Glutamatergic neuron (in vitro differentiated cells): ENCODE results near the gene TMEM271. TPM values are rescaled to one million over a fixed set of nuclear protein-coding genes. Genes with fewer than 3 reads are reported as not detected.
A peak's percentile ranks its signal among the peaks of the same experiment; 100 is the strongest.

ENCODE experiments used
- DNase-seq: peaks from one replicate; pipeline ENCODE4 v3.0.0; 2022
- H3K27ac Mint-ChIP-seq: one replicate; pipeline ENCODE4 v1.8.0; 2020; ENCODE audit warnings: mild to moderate bottlenecking, mixed read lengths, inconsistent platforms; ENCODE audit not compliant: unreplicated experiment
- H3K27me3 Mint-ChIP-seq: one replicate; pipeline ENCODE4 v1.8.0; 2020; ENCODE audit warnings: mild to moderate bottlenecking, moderate library complexity, mixed read lengths, inconsistent platforms; ENCODE audit not compliant: unreplicated experiment
- H3K36me3 Mint-ChIP-seq: one replicate; pipeline ENCODE4 v1.8.0; 2020; ENCODE audit warnings: mild to moderate bottlenecking, mixed read lengths, inconsistent platforms; ENCODE audit not compliant: unreplicated experiment
- H3K4me1 Mint-ChIP-seq: one replicate; pipeline ENCODE4 v1.8.0; 2020; ENCODE audit warnings: mild to moderate bottlenecking, low read depth, mixed read lengths, inconsistent platforms; ENCODE audit not compliant: unreplicated experiment
- H3K4me3 Mint-ChIP-seq: one replicate; pipeline ENCODE4 v1.8.0; 2020; ENCODE audit warnings: mild to moderate bottlenecking, mixed read lengths, inconsistent platforms; ENCODE audit not compliant: unreplicated experiment
- H3K9me3 Mint-ChIP-seq: one replicate; pipeline ENCODE4 v1.8.0; 2020; ENCODE audit warnings: mild to moderate bottlenecking, moderate library complexity, mixed read lengths, inconsistent platforms; ENCODE audit not compliant: unreplicated experiment
- CTCF ChIP-seq: fragments of 200-600 bp; sonication (generic); IDR thresholded peaks from one replicate; pipeline ENCODE4 v1.5.0; 2021; ENCODE audit not compliant: partially characterized antibody, unreplicated experiment
- total RNA-seq: library from RNA; stranded (reverse); fragmentation: NEBNext Ultra II Directional; extraction: Animal tissue kit (Norgen Biotek cat#: 25700); gene quantifications from one replicate; pipeline ENCODE4 v1.2.1, GENCODE V29; 2021; ENCODE audit not compliant: unreplicated experiment

Gene TMEM271
- total RNA-seq, 1 donor from 2014 or later: 22.7 TPM

- Mint-ChIP-seq H3K36me3 (peaks cover 30% of the 10 kb centered on the region), H3K27me3 (peaks cover 8% of the 10 kb centered on the region), H3K9me3 (peaks cover 16% of the 10 kb centered on the region), H3K4me1 (peaks cover 27% of the 10 kb centered on the region), H3K4me3 (no peak overlapping the region), H3K27ac (no peak overlapping the region)
- DNase-seq: no peak
- TF ChIP-seq CTCF: no peak
Observed at GRCh38 chr4:613126-613525, 37.0 kb upstream of the TMEM271 start.

DNA sequence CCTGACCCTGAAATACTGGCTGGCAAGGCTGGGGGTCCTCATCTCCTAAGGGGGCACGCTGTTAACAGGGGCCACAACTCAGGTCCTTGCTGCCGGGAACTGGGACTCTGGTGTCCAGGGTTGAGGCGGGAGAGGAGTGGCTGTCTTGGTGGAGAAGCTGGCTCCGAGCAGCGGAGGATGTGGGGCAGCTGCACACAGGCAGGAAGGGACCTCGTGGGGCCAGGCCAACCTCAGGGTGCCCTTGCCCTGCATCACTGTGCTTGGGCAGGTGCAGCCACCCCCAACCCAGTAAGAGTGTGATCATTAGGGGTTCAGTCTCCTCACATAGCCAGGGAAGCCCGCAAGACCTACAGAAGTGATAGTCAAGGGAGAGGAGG is 36.6 kb upstream of the TMEM271 start:
- no peak for TF ChIP-seq CTCF
- H3K9me3 Mint-ChIP-seq: peaks cover 16% of the 10 kb centered on the region
- peaks cover 27% of the 10 kb centered on the region for H3K4me1 Mint-ChIP-seq
- H3K27ac Mint-ChIP-seq: no peak overlapping the region
- H3K36me3 Mint-ChIP-seq: peaks cover 30% of the 10 kb centered on the region
- no peak for DNase-seq
- H3K27me3 Mint-ChIP-seq: peaks cover 8% of the 10 kb centered on the region
- no peak overlapping the region for H3K4me3 Mint-ChIP-seq

DNA sequence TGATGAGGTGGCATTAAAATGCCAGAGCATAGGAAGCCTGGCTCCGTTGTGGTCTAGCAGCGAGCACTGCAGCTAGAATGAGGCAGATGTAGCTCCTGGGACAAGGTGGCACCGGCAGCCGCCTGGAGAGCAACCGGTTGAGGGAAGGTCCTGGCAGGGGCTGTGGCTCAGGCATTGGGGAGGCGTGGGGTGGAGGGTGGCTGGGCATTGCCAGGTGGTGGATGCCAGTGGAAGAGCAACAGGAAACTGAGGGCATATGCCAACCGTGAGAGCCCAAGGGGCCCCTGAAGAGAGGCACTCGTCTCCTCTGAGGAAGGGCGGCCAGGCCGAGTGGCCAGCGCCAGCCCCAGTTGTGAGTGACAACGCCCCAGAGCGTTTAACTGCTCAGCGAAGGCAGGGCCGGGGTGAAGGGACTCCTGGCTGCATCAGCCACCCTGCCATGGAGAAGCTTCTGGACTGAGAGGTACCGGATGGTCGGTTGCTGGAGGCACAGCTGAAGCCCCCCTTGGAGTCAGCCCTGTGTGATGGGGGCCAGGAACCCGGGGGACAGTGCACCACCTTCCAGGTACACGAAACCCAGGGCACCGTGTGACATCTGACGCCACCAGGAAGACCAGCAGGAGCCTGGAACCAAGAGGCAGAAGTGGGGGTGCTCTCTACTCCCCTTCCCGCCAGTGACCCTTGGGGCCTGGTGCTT is 36.1 kb upstream of the TMEM271 start:
- Mint-ChIP-seq H3K4me1 (peaks cover 27% of the 10 kb centered on the region), H3K4me3 (no peak overlapping the region), H3K9me3 (peaks cover 16% of the 10 kb centered on the region), H3K27ac (no peak overlapping the region), H3K27me3 (peaks cover 8% of the 10 kb centered on the region), H3K36me3 (peaks cover 30% of the 10 kb centered on the region)
- no peak for TF ChIP-seq CTCF
- no peak for DNase-seq

- H3K27me3 Mint-ChIP-seq: peaks cover 8% of the 10 kb centered on the region
- H3K36me3 Mint-ChIP-seq: peaks cover 24% of the 10 kb centered on the region
- H3K9me3 Mint-ChIP-seq: peaks cover 13% of the 10 kb centered on the region
- no peak for TF ChIP-seq CTCF
- peak; percentile 68 for DNase-seq
- H3K4me1 Mint-ChIP-seq: peaks cover 24% of the 10 kb centered on the region
- peak overlapping the region; percentile 2 for H3K4me3 Mint-ChIP-seq
- H3K27ac Mint-ChIP-seq: peak overlapping the region; percentile 31
Observed at GRCh38 chr4:610411-611261, 34.5 kb upstream of the TMEM271 start.

DNA sequence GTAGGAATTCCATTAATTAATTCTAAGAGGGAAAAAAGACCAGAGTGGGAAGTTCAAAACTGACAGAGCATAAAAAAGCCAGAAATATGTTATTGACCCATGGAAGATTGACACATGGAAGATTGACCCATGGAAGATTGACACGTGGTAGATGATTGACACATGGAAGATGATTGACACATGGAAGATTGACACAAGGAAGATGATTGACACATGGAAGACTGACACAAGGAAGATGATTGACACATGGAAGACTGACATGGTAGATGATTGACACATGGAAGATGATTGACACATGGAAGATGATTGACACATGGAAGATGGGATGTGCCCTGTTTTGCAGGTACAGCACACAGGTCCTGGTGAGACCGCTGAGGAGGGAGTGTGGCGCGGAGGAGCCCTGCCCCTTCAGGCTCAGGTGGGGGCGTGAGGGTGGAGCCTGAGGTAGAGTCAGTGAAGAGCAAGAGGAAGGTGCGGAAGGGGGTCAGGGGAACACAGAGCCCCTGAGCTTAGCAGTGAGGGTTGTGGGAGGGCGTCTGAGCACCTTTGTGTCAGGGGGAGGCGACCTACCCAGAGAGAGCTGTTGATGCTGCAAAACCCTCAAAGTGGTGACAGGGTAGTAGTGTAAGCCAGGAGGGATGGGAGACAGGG is 33.4 kb upstream of the TMEM271 start:
- H3K4me3 Mint-ChIP-seq: peak overlapping the region; percentile 35
- peaks cover 8% of the 10 kb centered on the region for H3K27me3 Mint-ChIP-seq
- peaks cover 12% of the 10 kb centered on the region for H3K9me3 Mint-ChIP-seq
- no peak for TF ChIP-seq CTCF
- peak overlapping the region; percentile 49 for H3K27ac Mint-ChIP-seq
- DNase-seq: no peak
- H3K4me1 Mint-ChIP-seq: peaks cover 18% of the 10 kb centered on the region
- peaks cover 19% of the 10 kb centered on the region for H3K36me3 Mint-ChIP-seq
